ENCODE data around the gene TMEM87A.

GRCh38 chr15:42253300-42253699 lies 19.9 kb downstream of the TMEM87A start:
- no peak for TF ChIP-seq POLR2A (IDR thresholded peaks at IDR 0.05)
- no peak for TF ChIP-seq CTCF (IDR thresholded peaks at IDR 0.05)

All from ovary (tissue), 3 donors.